ENCODE data around the gene NFIX.

NFIX gene

GRCh38 chr19:12990431-12990830 is 4.8 kb upstream of the NFIX start:
- DNase-seq (ENCODE audit: low spot score), result no peak

- DNase-seq (ENCODE audit: low spot score), result no peak
Observed at GRCh38 chr19:12990853-12991252, 4.4 kb upstream of the NFIX start.

GRCh38 chr19:12991296-12991695 is 4.0 kb upstream of the NFIX start:
- DNase-seq (ENCODE audit: low spot score), result no peak

- DNase-seq (ENCODE audit: low spot score), result no peak
Observed at GRCh38 chr19:12992729-12993128, 2.5 kb upstream of the NFIX start.

GRCh38 chr19:12993562-12993961 is 1.7 kb upstream of the NFIX start:
- DNase-seq (ENCODE audit: low spot score), result no peak

- DNase-seq (ENCODE audit: low spot score), result peak; percentile 52
Observed at GRCh38 chr19:12995596-12996405, 526 bp downstream of the NFIX start.

- peak; percentile 73 for DNase-seq (ENCODE audit: low spot score)
Observed at GRCh38 chr19:12996406-12997094, 1.3 kb downstream of the NFIX start.

- no peak for DNase-seq (ENCODE audit: low spot score)
Observed at GRCh38 chr19:12997179-12997966, 2.1 kb downstream of the NFIX start.

GRCh38 chr19:12997967-12998940 is 3.0 kb downstream of the NFIX start:
- DNase-seq (ENCODE audit: low spot score), result no peak

- no peak for DNase-seq (ENCODE audit: low spot score)
Observed at GRCh38 chr19:13001166-13001501, 5.9 kb downstream of the NFIX start.

- no peak for DNase-seq (ENCODE audit: low spot score)
Observed at GRCh38 chr19:13001502-13002165, 6.4 kb downstream of the NFIX start.

GRCh38 chr19:13002166-13002898 is 7.1 kb downstream of the NFIX start:
- no peak for DNase-seq (ENCODE audit: low spot score)

GRCh38 chr19:13003081-13003480 is 7.8 kb downstream of the NFIX start:
- no peak for DNase-seq (ENCODE audit: low spot score)

- DNase-seq (ENCODE audit: low spot score), result no peak
Observed at GRCh38 chr19:13004273-13004672, 9.0 kb downstream of the NFIX start.

GRCh38 chr19:13005253-13005652 is 10.0 kb downstream of the NFIX start:
- no peak for DNase-seq (ENCODE audit: low spot score)

- no peak for DNase-seq (ENCODE audit: low spot score)
Observed at GRCh38 chr19:13005861-13006370, 10.6 kb downstream of the NFIX start.

GRCh38 chr19:13006431-13007281 is 11.4 kb downstream of the NFIX start:
- no peak for DNase-seq (ENCODE audit: low spot score)

- no peak for DNase-seq (ENCODE audit: low spot score)
Observed at GRCh38 chr19:13007292-13008045, 12.2 kb downstream of the NFIX start.

Data from HuH-7 (cell line).